ENCODE measurements around the gene MAD1L1. TPM values are rescaled to one million over a fixed set of nuclear protein-coding genes. Genes with fewer than 3 reads are reported as not detected.

MAD1L1 gene
- polyA plus RNA-seq, 3 donors, result 10.7 to 48.1 (median 18.4) TPM

GRCh38 chr7:1804310-1804709, 428.4 kb downstream of the MAD1L1 start:
- H3K27ac ChIP-seq (ENCODE audit: low read depth, low read length), result no peak overlapping the region
- WGBS, 3 donors, result 87 to 93% (median 89%) methylated on average over 21 of the region's 21 CpGs

GRCh38 chr7:1802899-1803298, 429.8 kb downstream of the MAD1L1 start:
- no peak overlapping the region for H3K27ac ChIP-seq (ENCODE audit: low read depth, low read length)
- 71 to 78% (median 77%) methylated on average over 3 to 4 of the region's 4 CpGs for WGBS, 3 donors

- no peak overlapping the region for H3K27ac ChIP-seq (ENCODE audit: low read depth, low read length)
- WGBS, 3 donors, result 43 to 60% (median 45%) methylated on average over 14 of the region's 14 CpGs
These were observed 431.8 kb downstream of the MAD1L1 start for GRCh38 chr7:1800902-1801301.

- 61 to 74% (median 68%) methylated on average over 3 of the region's 3 CpGs for WGBS, 3 donors
- no peak overlapping the region for H3K27ac ChIP-seq (ENCODE audit: low read depth, low read length)
These were observed 434.6 kb downstream of the MAD1L1 start for GRCh38 chr7:1798191-1798590.

- no peak overlapping the region for H3K27ac ChIP-seq (ENCODE audit: low read depth, low read length)
- WGBS, 3 donors, result 12 to 25% (median 16%) methylated on average over 1 of the region's 1 CpG
These were observed 437.7 kb downstream of the MAD1L1 start for GRCh38 chr7:1794888-1795542.

GRCh38 chr7:1787681-1788235, 445.0 kb downstream of the MAD1L1 start:
- WGBS, 3 donors, result 84 to 93% (median 90%) methylated on average over 18 of the region's 18 CpGs
- H3K27ac ChIP-seq (ENCODE audit: low read depth, low read length), result no peak overlapping the region

- WGBS, 3 donors, result 75 to 84% (median 81%) methylated on average over 9 of the region's 9 CpGs
- H3K27ac ChIP-seq (ENCODE audit: low read depth, low read length), result no peak overlapping the region
These were observed 445.5 kb downstream of the MAD1L1 start for GRCh38 chr7:1787241-1787640.

GRCh38 chr7:1785839-1786238, 446.9 kb downstream of the MAD1L1 start:
- WGBS, 3 donors, result 83 to 96% (median 92%) methylated on average over 3 of the region's 3 CpGs
- H3K27ac ChIP-seq (ENCODE audit: low read depth, low read length), result no peak overlapping the region

GRCh38 chr7:1781369-1781768, 451.4 kb downstream of the MAD1L1 start:
- no peak overlapping the region for H3K27ac ChIP-seq (ENCODE audit: low read depth, low read length)
- WGBS, 3 donors, result 91 to 95% (median 93%) methylated on average over 12 of the region's 12 CpGs

GRCh38 chr7:1779445-1779844, 453.3 kb downstream of the MAD1L1 start:
- H3K27ac ChIP-seq (ENCODE audit: low read depth, low read length), result no peak overlapping the region
- WGBS, 3 donors, result 83 to 89% (median 88%) methylated on average over 14 of the region's 14 CpGs

- WGBS, 3 donors, result 74 to 86% (median 83%) methylated on average over 6 of the region's 6 CpGs
- H3K27ac ChIP-seq (ENCODE audit: low read depth, low read length), result no peak overlapping the region
These were observed 455.6 kb downstream of the MAD1L1 start for GRCh38 chr7:1777122-1777521.

- H3K27ac ChIP-seq (ENCODE audit: low read depth, low read length), result no peak overlapping the region
- WGBS, 3 donors, result 61 to 77% (median 74%) methylated on average over 4 of the region's 4 CpGs
These were observed 457.4 kb downstream of the MAD1L1 start for GRCh38 chr7:1775389-1775788.

- WGBS, 3 donors, result 88 to 91% (median 89%) methylated on average over 6 of the region's 6 CpGs
- no peak overlapping the region for H3K27ac ChIP-seq (ENCODE audit: low read depth, low read length)
These were observed 462.4 kb downstream of the MAD1L1 start for GRCh38 chr7:1770331-1770730.

GRCh38 chr7:1769286-1770200, 463.2 kb downstream of the MAD1L1 start:
- H3K27ac ChIP-seq (ENCODE audit: low read depth, low read length), result no peak overlapping the region
- 92 to 95% (median 94%) methylated on average over 53 to 54 of the region's 54 CpGs for WGBS, 3 donors

- 84 to 87% (median 85%) methylated on average over 7 of the region's 7 CpGs for WGBS, 3 donors
- no peak overlapping the region for H3K27ac ChIP-seq (ENCODE audit: low read depth, low read length)
These were observed 463.9 kb downstream of the MAD1L1 start for GRCh38 chr7:1768832-1769231.

- 52 to 59% (median 56%) methylated on average over 10 of the region's 10 CpGs for WGBS, 3 donors
- no peak overlapping the region for H3K27ac ChIP-seq (ENCODE audit: low read depth, low read length)
These were observed 465.2 kb downstream of the MAD1L1 start for GRCh38 chr7:1767524-1767923.

All from adipose tissue (tissue), 3 donors.